GM10847 (cell line): ENCODE measurements around the gene GPATCH1.

ENCODE experiments used
- POLR2A ChIP-seq: IDR thresholded peaks from 2 replicates; pipeline ENCODE4 v1.6.1; 2011; ENCODE audit not compliant: insufficient read length; ENCODE audit errors: extremely low read depth

Gene GPATCH1

GRCh38 chr19:33139165-33139564 is 58.2 kb downstream of the GPATCH1 start:
- TF ChIP-seq POLR2A = no peak

- TF ChIP-seq POLR2A = no peak
These were observed 63.0 kb downstream of the GPATCH1 start for GRCh38 chr19:33143897-33144405.

- no peak for TF ChIP-seq POLR2A
These were observed 65.2 kb downstream of the GPATCH1 start for GRCh38 chr19:33146209-33146608.

GRCh38 chr19:33147538-33147937 is 66.6 kb downstream of the GPATCH1 start:
- TF ChIP-seq POLR2A = no peak

- no peak for TF ChIP-seq POLR2A
These were observed 70.0 kb downstream of the GPATCH1 start for GRCh38 chr19:33150852-33151518.

- TF ChIP-seq POLR2A = no peak
These were observed 71.2 kb downstream of the GPATCH1 start for GRCh38 chr19:33152176-33152575.

GRCh38 chr19:33156334-33156733 is 75.4 kb downstream of the GPATCH1 start:
- no peak for TF ChIP-seq POLR2A

GRCh38 chr19:33157906-33158305 is 76.9 kb downstream of the GPATCH1 start:
- no peak for TF ChIP-seq POLR2A

- TF ChIP-seq POLR2A = no peak
These were observed 77.4 kb downstream of the GPATCH1 start for GRCh38 chr19:33158365-33158764.

- TF ChIP-seq POLR2A = no peak
These were observed 78.2 kb downstream of the GPATCH1 start for GRCh38 chr19:33159149-33159548.

- no peak for TF ChIP-seq POLR2A
These were observed 78.9 kb downstream of the GPATCH1 start for GRCh38 chr19:33159893-33160292.

- no peak for TF ChIP-seq POLR2A
These were observed 80.2 kb downstream of the GPATCH1 start for GRCh38 chr19:33161201-33161600.

GRCh38 chr19:33163481-33163880 is 82.5 kb downstream of the GPATCH1 start:
- no peak for TF ChIP-seq POLR2A

- no peak for TF ChIP-seq POLR2A
These were observed 86.5 kb downstream of the GPATCH1 start for GRCh38 chr19:33167438-33167837.

- no peak for TF ChIP-seq POLR2A
These were observed 87.5 kb downstream of the GPATCH1 start for GRCh38 chr19:33168528-33168927.

- no peak for TF ChIP-seq POLR2A
These were observed 90.3 kb downstream of the GPATCH1 start for GRCh38 chr19:33171222-33171795.

- TF ChIP-seq POLR2A = no peak
These were observed 91.0 kb downstream of the GPATCH1 start for GRCh38 chr19:33171916-33172359.
